Activated naive CD4-positive, alpha-beta T cell (primary cell): Measurements from ENCODE around the gene YOD1.

Source experiments
- DNase-seq, 4 experiments: peaks; one replicate each; lab custom pipeline; 2025; lab: John Stamatoyannopoulos, UW

The YOD1 gene

GRCh38 chr1:207025146-207025880 is 25.7 kb downstream of the YOD1 start:
- no peak for DNase-seq

GRCh38 chr1:207024202-207025145 is 26.5 kb downstream of the YOD1 start:
- DNase-seq: no peak

GRCh38 chr1:207022996-207023679 is 27.9 kb downstream of the YOD1 start:
- DNase-seq: no peak

- DNase-seq: no peak
These were observed 29.0 kb downstream of the YOD1 start for GRCh38 chr1:207021876-207022596.

GRCh38 chr1:207021139-207021861 is 29.7 kb downstream of the YOD1 start:
- no peak for DNase-seq

GRCh38 chr1:207020709-207021107 is 30.3 kb downstream of the YOD1 start:
- DNase-seq: no peak

- no peak for DNase-seq
These were observed 30.8 kb downstream of the YOD1 start for GRCh38 chr1:207020065-207020708.

- no peak for DNase-seq
These were observed 31.3 kb downstream of the YOD1 start for GRCh38 chr1:207019661-207020060.

GRCh38 chr1:207019161-207019560 is 31.8 kb downstream of the YOD1 start:
- no peak for DNase-seq

- DNase-seq: no peak
These were observed 32.3 kb downstream of the YOD1 start for GRCh38 chr1:207018707-207019106.

- DNase-seq: no peak
These were observed 33.1 kb downstream of the YOD1 start for GRCh38 chr1:207017615-207018559.

GRCh38 chr1:207015791-207016190 is 35.2 kb downstream of the YOD1 start:
- DNase-seq: no peak

- no peak for DNase-seq
These were observed 36.3 kb downstream of the YOD1 start for GRCh38 chr1:207014728-207015127.

GRCh38 chr1:207013321-207014085 is 37.5 kb downstream of the YOD1 start:
- DNase-seq: no peak

GRCh38 chr1:207010726-207011125 is 40.3 kb downstream of the YOD1 start:
- no peak for DNase-seq

GRCh38 chr1:207009945-207010344 is 41.1 kb downstream of the YOD1 start:
- no peak for DNase-seq

GRCh38 chr1:207009182-207009850 is 41.7 kb downstream of the YOD1 start:
- DNase-seq: no peak

- no peak for DNase-seq
These were observed 43.5 kb downstream of the YOD1 start for GRCh38 chr1:207007352-207008033.
